GM12873 (cell line): ENCODE results near the gene ANTXR1.

Experiments
- TF ChIP-seq, protein P1 (sequence below): IDR thresholded peaks from 2 replicates; pipeline ENCODE4 v1.5.1; 2012; ENCODE audit warnings: low read depth, mild to moderate bottlenecking, moderate library complexity, low read length, control low read depth; ENCODE audit not compliant: insufficient read depth; ENCODE audit errors: missing control alignments

ANTXR1 gene

DNA sequence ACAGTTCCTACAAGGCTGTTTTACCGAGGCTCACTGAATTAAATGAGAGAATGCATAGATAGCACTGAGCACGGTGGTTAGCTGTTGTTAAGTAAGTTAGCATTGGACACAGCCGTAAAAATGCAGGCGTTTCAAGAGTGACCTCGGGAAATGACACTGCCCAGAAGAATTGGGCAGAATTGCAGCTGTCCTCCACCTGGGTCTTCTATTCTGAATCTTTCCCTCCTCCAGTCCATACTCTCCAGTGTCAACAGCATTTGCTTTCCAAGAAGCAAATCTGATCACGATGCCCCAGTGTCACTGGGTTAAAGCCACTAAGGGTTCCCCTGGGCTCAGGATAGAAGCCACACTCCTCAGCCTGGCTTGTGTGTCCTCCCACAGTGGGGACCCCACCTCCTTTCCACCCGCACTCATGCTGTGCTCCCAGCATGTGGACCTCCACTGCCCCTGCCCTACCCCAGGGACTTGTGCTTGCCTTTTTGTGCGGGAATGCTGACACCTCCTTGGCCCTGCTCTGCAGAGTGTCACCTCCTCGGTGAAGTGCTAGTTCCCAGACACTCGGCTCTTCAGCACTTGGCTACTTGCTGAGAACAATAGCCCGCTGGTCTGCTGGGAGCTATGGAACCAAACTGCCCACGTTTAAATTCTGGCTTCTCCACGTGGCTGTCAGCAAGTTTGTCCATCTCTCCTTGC, 135.0 kb downstream of the ANTXR1 start:
- TF ChIP-seq, protein P1, sequence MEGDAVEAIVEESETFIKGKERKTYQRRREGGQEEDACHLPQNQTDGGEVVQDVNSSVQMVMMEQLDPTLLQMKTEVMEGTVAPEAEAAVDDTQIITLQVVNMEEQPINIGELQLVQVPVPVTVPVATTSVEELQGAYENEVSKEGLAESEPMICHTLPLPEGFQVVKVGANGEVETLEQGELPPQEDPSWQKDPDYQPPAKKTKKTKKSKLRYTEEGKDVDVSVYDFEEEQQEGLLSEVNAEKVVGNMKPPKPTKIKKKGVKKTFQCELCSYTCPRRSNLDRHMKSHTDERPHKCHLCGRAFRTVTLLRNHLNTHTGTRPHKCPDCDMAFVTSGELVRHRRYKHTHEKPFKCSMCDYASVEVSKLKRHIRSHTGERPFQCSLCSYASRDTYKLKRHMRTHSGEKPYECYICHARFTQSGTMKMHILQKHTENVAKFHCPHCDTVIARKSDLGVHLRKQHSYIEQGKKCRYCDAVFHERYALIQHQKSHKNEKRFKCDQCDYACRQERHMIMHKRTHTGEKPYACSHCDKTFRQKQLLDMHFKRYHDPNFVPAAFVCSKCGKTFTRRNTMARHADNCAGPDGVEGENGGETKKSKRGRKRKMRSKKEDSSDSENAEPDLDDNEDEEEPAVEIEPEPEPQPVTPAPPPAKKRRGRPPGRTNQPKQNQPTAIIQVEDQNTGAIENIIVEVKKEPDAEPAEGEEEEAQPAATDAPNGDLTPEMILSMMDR = no peak

DNA sequence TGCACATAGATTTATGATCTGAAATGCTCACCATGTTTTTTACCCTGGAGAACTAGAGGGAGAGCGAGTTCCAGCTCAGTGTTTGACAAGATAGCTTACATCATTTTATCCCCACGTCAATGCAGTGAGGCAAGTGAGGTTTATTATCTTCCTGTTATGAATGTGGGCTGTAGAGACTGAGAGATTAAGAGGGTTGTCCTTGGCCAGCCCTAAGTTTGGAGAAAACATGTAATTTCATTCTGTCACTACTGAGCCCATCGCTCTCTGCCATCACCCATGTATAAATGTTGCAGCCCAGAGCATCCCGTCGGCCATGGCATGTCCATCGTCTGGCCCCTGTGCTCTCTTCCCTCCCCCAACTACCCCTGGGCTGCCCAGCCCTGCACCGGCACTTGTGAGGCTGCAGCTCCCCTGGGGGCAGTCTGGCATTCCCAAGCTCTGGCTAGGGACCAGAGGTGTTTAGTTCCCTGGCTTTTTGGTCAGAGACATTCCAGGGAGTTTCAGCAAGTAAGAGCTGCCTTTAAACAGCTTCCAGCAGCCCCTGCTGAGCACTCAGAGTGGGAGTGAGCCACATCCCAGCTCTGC, 136.7 kb downstream of the ANTXR1 start:
- TF ChIP-seq, protein P1 = no peak

DNA sequence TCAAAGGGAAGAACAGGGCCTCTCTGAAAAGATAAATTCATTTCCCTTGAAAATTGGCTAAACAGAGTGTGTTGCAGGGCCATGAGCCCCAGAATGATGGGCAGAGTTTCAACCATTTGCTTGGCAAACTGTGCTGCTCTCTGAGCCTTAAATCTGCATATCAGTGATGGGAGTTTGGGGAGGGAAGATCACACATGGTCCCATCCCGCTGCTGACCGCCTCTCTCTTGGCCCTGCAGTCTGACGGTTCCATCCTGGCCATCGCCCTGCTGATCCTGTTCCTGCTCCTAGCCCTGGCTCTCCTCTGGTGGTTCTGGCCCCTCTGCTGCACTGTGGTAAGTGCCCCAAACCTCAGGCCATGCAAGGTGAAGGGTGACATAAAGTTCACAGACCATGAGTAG, 139.0 kb downstream of the ANTXR1 start:
- TF ChIP-seq, protein P1 = no peak

DNA sequence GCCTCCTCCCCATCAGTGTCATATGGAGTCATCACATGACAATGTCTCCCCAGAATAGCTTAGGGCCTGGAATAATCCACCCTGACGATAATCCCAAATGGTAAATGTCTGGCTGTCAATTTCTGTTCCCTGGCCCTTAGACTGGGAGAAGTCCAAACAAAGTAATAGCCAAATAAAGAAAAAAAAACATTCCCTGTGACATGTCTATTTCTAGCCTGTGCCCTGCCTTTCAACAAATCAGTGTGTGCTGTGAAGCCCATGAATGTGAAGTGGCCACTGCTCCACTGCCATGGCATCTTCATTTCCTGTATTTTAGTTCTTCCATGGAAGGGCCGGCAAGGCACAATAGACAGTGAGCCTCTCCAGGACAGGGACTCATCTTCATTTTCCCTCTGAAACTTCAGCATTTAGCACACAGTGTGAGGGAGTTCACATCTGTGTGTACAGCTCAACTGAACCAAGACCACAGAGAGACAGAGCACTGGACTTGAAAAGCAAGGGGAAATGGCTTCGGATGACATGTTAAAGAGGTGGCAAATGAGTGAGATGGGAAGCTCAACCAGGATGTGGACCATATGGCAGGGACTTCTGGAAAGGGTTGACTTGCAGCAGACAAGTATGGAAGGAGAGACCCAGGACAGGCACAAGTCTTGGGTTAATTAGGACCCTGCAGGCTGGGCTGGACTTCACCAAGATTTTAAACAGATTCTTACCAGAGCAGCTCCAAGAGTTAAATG, 140.0 kb downstream of the ANTXR1 start:
- TF ChIP-seq, protein P1 = no peak

DNA sequence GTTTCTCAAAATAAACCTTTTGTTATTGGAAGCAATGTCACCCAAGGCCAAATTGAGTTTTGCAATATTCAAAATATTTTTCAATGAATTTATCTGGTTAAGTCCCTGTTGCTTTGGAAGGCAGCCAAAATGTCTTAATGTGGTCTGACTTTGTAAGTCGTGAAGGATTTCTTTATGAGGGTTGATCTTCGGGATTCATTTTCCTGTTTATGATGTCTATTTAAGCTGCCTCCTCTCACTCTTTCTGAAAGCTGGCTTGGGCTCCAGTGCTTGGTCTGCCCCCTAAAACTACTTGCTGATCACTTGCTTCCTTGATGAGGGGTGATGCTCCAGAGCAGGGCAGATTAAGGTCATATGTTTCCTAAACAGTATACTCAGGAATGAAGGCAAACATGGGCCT, 141.1 kb downstream of the ANTXR1 start:
- TF ChIP-seq, protein P1 = no peak

DNA sequence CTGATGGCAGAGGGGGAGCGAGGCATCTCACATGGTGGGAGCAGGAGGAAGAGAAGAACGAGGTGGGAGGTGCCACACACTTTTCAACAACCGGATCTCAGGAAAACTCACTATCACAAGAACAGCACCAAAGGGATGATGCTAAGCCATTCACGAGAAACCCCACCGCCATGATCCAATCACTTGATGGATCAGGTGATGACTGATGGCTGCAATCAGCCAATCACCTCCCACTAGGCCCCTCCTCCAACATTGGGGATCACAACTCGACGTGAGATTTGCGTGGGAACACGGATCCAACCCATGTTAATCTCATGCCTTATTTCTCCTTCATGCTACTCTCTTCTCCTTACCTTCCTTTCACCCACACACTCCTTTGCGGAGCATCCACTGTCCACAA, 143.6 kb downstream of the ANTXR1 start:
- TF ChIP-seq, protein P1 = no peak

DNA sequence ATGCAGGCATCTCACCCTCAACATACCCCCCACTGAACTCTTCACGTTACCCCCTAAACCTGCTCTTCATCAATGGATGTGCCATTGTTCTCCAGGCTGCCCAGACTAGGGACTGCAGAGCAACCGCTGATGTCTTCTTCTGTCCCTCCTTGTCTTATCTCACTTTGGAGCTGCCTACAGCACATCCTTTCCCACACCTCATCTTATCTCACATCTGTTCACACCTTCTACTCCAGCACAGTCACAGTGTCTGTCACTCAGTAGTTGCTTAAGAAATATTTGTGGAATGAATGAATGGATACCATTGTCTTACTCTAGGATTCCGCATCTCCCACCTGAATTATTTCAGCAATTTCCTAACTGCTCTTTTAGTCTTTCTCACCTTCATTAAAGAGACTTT, 144.5 kb downstream of the ANTXR1 start:
- TF ChIP-seq, protein P1 = no peak
